HG03280 (cell line): Measurements from ENCODE around the gene FEM1C.

Experiments used
- ATAC-seq: cut with Tn5 transposase; IDR thresholded peaks from one replicate; pipeline ENCODE4 v1.9.1; 2021; ENCODE audit warnings: mild to moderate bottlenecking, moderate library complexity; ENCODE audit not compliant: unreplicated experiment

Gene FEM1C

DNA sequence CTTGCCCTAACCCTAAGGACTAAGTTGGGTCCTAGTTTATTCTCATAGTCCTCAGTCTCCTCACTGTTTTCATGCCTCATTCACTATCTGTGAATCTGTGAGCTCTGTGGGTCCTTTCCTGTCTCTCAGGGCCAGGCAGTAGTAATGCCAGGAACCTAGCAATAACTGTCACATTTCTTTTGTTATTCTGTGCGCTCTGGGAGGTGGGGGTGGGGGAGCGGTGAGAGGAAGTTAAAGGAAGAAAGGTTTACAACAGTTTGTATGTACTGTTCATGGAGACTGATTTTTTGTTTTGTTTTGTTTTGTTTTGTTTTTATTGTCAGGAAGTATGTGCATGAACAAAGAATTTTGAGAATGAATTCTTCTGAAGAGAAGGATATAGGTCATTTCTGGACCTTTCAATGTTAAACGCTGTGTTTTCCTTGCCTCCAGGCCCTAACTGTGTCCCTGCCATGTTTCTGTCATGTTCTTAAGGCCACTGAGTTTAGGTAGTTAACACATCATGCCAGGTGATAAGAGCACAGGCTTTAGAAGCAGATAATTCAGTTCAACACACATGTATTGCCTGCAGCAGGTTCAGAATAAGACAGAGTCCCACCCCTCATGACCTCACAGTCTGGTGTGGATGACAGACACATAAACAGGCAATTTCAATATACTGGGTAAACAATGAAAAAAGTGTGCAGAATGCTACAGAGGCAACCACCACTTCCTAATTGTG is 13.3 kb upstream of the FEM1C start:
- no peak for ATAC-seq

DNA sequence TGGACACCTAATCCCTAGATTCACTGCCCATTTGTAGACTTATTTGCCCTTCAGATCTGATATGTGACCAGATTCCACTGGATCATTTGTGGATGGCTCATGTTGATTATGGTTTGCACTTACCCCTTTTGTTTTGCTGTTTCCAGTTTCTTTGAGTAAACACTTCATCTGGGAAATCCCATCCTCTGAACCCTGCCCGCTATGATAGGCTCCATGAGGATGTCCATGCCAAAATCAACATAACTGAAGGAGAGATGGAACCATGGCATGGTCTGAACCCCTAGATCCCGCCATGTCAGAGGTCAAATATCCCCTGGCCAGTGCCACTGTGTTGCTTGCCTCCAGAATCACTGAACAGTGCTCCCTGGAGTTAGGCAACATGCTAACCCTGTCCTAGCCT is 11.7 kb upstream of the FEM1C start:
- ATAC-seq = no peak

DNA sequence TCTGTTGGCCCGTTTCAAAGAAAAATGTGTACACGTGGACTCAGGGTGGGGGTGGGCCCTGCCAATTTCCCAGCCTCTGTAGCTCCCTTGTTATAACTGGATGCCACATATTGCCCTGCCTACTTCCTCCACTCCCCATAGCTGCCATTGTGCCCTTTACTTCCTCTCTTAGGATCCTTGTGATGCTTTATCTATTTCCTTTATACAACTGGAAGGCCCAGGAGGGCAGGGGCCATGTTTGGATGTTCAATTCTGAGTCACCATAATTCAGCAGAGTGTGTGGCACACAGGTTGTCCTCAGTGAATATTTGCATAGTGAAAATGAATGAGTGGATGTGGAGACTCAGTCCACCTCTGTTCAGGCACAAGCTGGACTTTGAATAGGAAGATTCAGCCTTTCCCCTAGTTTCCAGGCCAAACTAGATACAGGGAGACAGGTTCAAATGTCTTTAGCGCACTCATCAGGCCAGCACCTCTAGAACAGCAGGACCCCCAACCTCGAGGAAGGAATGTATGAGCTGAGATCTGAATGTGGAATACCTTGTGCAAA is 10.6 kb upstream of the FEM1C start:
- ATAC-seq = no peak

DNA sequence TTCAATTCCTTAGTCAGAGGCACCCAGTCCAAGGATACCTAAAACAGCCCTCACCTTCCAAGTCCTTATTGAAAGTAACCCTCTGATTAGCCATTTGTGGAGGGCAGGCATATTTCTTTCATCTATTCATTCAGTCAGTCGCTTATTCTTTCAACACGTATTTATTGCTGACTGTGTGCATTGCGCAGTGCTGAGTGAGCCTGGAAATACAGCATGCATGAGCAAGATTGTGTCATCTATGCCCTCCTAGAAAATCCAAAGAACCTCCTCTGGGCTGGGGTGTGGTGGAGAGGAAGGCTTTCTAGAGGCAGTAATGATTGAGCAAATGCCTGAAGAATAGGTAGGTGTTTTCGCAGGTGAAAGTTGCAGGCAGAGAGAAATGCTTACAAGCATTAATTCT is 8.5 kb upstream of the FEM1C start:
- no peak for ATAC-seq

DNA sequence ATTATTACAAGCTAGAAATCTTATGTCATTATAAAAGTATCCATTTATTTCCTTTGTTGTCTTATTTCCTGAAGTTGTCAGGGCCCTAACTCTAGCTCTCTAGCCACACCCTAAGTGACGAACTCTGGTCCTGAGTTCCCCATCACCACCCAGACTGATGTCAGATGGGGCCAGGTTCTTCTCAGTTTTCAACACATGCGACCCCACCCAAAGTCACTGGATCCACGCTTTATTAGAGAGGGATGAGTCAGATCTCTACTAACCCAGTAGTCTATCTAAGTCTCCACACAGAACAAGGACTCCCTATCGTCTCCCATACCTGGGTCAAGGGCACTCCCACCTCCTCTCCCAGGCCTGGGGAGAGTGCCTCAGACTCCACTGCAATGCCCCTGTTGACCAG is 6.8 kb upstream of the FEM1C start:
- no peak for ATAC-seq

DNA sequence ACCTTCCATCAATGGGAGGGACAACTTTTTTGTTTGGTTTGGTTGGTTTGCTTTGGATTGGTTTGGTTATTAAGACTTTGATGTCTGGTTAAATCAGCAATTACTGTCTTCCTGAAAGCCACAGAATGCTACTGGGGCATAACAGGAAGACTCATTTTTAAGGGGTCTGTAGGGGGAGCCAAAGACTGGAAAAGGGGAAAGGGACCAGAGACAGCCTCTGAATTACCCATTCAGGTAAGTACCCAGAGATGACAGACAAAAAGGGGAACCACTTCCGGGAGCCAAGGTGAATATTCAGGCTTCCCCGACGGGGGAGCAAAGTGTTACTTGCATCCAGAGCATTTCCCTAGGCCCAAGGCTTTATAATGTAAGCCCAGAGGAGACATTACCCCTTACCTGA is 4.6 kb upstream of the FEM1C start:
- ATAC-seq = no peak

DNA sequence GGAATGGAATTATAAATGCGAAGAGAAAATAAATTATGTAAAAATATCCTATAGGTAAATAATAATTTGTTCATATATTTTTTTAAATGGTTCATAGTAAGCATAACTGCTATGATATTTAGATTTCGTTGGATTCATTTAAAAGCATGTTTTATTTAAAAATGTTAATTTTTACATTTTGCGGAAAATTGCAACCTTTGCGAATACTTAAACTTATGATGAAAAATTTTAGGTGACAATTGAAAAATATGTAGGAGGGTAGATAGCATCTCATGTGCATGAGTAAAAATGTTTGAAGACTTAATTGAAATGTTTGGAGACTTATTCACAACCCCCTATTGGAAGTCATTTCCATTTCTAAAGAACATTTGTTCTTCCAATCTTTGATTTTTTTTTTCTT is 4.1 kb upstream of the FEM1C start:
- no peak for ATAC-seq

DNA sequence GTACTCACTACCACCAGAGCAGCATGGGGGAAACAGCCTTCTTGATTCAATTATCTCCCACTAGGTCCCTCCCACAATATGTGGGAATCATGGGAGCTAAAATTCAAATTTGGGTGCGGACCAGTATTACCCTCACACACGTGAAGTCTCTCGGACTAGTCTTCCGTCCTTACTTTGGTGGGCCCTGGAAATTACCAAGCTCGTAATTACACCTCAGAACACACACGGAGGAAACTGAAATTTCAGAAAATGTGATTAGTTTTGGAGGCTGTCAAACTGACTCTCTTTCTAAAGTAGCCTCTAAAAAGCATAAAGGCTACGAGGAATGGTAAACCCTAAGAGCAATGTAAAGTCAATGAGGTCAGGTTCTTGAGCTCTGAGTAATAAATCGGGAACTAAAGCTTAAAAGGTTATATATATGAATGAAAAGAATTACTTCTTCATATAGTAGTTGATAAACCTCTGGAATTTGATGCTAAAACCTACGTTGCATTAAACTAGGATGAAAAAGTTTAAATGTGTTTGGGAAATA is 842 bp upstream of the FEM1C start:
- no peak for ATAC-seq

DNA sequence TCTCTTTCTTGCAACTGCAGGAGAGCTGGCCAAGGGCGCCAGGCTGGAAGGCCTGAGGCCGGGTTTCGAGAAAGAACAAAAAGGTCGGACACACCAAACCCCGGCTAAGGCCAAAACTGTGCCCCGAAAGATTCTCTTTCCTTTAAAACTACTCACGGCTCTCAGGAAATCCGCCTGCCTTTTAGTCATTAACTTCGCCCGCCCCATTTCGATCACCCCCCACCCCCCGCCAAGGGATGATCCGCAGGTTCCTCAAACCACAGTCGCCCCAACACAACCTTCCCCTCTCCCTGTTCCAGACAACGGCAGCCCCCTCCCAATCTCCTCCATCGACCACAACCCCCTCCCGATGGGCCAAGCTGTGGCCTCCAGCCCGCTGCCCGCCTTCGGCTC is 536 bp downstream of the FEM1C start:
- ATAC-seq = no peak

DNA sequence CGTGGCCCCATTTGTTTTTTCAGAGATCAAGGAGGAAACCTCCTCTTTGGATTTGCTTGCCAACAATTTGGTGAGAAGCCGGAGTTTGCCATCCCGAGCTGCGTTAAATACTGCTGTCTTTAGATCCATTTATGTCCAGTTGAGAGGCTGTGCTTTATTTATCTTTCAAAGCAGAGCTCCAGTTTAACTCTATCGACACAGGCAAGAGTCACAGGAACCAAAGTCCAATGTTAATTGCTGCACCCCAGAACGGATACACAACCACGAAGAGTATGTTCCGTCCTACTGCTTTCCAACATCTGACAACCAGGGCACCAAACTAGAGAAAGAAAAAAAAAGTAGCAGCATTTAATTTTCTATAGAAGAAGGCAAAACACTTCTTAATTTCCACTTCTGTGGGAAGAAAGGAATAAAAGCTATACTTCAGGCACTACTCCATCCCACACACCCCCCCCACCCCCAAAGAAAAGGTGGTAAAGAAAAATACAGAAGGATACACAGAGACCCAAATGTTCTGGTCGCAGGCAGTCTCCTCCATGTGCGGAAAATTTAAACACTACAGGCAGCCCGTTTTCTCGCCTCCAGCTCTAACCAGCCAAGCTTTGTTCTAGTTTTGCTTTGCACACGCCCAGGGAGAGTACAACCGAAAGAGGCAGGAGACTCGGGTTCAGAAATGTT is 1.1 kb downstream of the FEM1C start:
- ATAC-seq = peak; percentile 28

DNA sequence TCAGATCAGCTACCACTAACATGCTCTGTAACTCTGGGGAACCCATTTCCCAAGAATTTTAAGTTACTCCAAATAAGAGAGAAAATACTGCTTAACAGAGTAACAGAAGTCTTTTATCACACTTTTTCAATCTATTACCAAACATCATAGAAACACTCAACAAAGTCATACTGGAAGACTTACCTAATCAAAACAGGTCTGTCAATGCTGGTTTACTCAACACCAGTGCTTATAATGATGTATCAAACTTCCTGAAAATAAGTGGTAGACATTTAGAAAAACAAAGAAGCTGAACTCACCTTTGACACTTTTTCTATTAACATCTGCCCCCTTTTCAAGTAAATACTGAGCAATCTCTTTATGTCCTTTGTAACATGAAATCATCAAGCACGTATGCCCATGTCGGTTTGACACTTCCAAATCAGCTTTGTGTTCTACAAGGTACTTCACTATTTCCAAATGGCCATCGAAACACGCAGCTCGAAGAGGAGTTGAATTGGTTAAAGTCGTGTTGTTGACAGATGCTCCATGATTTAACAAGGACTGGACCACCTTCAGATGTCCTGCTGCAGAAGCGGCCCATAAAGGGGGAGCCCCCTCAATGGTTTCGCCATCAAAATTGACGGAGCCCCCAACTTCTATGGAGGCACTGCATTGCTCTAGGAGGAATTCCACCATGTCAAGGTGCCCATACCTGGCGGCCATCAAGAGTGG is 1.8 kb downstream of the FEM1C start:
- no peak for ATAC-seq

DNA sequence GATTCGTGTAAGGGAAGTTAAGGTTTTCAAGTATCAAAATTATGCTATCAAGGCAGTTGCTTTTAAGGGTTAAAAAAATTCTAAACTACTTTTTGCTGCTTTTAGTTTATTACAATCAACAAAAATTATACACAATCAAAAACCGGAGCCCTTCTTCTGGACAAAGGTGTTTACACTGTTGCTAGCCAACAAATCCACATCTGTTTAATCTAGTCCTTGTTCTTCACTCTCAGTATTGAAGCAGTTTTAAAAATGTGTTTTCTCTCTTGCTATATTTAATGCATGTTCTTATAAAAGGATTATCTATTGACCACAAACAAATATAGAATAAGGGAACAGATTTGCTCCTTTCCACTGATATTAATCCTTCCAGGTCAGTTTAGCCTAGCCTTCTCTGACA is 2.5 kb downstream of the FEM1C start:
- no peak for ATAC-seq

DNA sequence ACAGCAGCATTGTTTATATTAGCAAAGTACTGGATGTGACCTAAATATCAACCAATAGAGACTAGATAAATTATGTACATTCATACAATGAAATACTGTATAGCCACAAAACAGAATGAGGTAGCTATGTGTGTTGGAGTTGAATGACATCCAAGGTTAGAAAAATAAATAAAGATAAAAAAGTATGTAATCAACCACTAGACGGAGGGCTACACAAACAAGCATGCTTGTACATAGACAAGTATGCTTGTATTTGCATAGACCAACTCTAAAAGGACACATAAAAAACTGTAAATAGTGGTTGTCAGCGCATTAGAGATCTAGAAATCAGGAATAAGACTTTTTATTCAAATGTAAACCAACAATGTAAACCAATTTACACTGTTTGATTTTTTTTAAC is 3.0 kb downstream of the FEM1C start:
- no peak for ATAC-seq

DNA sequence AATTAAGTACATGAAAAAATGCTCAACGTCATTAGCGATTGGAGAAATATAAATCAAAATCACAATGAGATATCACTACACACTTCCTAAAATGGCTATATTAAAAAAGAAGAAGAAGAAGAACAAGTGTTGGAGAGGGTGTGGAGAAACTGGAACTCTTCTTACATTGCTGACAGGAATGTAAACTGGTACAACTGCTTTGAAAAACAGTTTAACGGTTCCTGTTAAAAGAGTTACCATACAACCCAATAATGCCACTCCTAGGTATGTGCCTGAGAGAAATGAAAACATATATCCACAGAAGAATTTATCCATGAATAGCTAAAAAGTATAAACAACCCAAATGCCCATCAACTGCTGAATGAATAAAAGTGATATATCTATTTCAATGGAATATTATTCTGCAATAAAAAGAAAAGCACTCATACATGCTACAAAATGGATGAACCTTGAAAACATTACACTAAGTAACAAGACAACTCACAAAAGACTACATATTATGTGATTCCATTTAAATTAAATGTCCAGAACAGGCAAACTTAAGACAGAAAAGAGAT is 9.0 kb downstream of the FEM1C start:
- ATAC-seq = no peak

DNA sequence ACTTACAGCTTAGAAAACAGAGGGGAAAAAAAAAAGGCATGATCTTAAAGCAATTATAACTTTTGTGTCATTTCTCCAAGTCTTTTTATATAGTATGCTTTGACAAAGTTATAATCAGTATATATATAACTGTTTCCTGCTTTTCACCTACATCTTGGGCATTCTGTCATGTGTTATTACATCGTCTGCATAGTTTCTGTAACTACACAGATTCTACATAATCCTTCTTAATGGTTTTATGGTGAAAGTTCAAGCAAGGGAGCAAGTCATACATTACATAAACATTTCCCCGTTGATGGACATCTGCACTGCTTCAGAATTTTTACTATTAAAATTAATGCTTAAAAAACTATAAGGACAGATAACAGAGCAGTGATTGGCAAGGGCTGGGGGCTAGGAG is 12.1 kb downstream of the FEM1C start:
- ATAC-seq = no peak

DNA sequence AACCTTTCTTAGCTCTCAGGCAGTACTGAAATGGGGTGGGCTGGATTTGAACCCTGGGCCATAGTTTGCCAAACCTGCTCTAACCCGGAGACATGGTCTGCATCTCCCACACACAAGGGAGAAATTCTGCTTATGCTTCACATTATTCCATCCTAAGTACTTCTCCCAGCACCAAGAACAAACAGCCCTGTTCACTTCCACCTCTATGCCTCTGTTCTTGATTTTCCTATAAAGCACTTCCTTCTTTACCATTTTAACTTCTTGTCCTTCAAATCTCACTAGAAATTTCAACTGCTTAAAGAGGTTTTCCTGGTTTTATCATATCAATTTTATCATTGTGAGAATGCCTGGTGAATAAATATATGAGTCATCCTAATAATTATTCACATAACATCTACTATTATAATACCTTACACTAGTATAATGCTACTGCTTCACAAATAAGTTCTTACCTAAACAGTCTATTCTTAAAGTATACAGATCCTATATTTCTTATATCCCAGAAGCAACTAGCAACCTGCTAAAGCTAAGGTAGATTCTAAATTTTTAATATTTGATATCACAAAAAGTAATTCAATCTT is 12.7 kb downstream of the FEM1C start:
- ATAC-seq = no peak

DNA sequence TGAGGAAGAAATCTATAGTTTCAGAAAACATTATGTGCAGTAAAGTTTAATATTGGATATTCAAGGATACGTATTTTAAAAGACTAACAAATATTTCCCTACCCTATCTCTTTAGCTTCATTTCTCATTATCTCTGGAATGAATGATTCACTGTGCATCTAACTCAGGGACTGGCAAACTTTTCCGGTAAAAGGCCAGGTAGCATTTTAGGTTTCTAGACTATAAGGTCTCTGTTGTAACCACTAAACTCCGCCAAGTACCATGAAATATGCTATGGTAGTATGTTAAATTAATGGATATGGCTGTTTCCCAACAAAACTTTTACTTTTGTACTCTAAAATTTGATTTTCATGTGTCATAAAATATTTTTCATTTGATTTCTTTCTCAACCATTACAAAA is 13.2 kb downstream of the FEM1C start:
- no peak for ATAC-seq

DNA sequence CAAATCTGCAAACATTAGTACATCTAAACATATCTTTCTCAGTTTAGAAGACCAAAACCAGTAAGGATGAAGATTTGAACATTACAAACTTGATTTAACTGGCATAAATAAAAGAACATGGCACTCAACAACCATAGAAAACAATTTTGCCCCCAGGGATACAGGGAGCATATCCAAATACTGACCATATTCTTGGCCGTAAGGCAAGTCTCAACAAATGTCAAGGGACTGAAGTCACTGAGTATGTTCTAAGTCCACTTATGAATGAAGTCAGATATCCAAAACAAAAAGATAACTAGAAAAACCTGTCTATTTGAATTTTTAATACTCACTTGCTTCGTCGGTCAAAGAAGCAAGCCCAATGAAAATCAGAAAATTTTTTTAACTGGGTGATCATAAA is 14.1 kb downstream of the FEM1C start:
- no peak for ATAC-seq

DNA sequence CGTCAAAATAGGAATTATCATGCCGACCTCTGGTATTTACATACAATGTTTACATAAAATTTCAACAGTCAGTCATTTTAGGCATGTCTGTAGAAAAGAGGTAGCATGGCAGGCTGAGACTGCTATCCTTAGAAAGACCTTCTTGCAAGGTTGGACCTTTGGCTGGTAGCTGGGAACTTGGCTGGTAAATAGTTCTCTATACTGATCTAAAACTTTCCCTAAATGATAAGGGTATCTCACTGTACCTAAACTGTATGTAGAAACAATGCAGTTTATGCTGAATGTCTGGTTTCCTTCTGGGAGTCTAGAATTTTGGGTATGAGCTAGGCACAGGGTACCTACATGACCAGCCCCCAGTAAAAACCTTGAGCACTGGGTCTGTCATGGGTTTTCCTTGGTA is 18.0 kb downstream of the FEM1C start:
- no peak for ATAC-seq

DNA sequence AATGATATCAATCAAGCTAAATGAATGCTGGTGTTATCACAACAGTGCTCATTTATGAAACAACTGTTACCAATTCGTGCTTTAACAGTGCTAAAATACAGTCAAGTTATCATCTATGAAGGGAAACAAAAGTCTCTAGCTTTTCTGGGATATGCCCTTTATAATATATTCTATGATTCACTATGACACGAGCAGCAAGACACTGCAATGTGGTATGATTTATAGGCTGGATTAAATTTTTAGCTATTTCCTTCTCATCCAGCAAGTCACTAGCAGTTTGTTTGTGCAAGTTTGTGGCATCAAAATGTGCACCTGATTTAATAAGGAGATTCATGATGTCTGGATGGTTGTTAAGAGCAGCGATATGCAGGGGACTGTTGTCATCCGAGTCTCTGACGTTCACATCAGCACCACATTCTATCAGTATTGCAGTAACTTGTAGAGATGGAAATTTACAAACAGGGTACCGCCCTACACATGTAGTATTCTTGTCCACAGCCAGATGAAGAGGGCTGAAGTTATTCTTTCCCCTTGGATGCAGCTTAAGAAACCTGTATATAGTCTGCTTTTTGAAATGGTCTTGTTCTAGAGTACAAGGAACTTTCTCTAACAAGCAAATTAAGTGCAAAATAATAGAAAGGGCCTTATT is 20.3 kb downstream of the FEM1C start:
- no peak for ATAC-seq
